PFSK-1 (cell line): Measurements from ENCODE around the gene LNP1.

ENCODE experiments used
- POLR2AphosphoS5 ChIP-seq: IDR thresholded peaks from 2 replicates; pipeline ENCODE4 v1.6.1; 2012; ENCODE audit warnings: low read depth, mild to moderate bottlenecking, control low read depth, low read length, moderate library complexity
- SIN3A ChIP-seq: IDR thresholded peaks from 2 replicates; pipeline ENCODE4 v1.6.1; 2012; ENCODE audit warnings: mild to moderate bottlenecking, low read length, moderate library complexity, borderline replicate concordance; ENCODE audit not compliant: insufficient read depth
- TAF1 ChIP-seq: IDR thresholded peaks from 2 replicates; pipeline ENCODE4 v1.6.1; 2012; ENCODE audit warnings: low read length, control low read depth, borderline replicate concordance; ENCODE audit not compliant: insufficient read depth
- TF ChIP-seq, protein P1 (sequence below), 2 experiments: IDR thresholded peaks; 2 replicates each; pipeline versions ENCODE4 v1.6.1 to v1.8.0; 2011 to 2012; ENCODE audit warnings: low read depth in 2 of 2, low read length in 2 of 2, control low read depth in 1 of 2, inconsistent platforms in 1 of 2, mild to moderate bottlenecking in 1 of 2, moderate library complexity in 1 of 2; ENCODE audit not compliant: insufficient read depth in 1 of 2

DNA sequence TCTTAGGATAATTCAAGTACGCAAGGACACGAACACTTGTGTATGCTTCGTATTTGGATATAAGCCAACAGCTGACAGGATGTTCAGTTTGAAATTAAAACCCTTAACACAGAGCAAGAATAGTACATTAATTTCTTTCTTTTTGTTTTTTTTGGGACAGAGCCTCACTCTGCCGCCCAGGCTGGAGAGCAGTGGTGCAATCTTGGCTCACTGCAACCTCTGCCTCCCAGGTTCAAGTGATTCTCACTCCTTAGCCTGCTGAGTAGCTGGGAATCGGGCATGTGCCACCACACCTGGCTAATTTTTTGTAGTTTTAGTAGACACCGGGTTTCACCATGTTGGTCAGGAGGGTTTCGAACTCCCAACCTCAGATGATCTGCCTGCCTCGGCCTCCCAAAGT is 32.9 kb upstream of the LNP1 start:
- TF ChIP-seq, protein P1, sequence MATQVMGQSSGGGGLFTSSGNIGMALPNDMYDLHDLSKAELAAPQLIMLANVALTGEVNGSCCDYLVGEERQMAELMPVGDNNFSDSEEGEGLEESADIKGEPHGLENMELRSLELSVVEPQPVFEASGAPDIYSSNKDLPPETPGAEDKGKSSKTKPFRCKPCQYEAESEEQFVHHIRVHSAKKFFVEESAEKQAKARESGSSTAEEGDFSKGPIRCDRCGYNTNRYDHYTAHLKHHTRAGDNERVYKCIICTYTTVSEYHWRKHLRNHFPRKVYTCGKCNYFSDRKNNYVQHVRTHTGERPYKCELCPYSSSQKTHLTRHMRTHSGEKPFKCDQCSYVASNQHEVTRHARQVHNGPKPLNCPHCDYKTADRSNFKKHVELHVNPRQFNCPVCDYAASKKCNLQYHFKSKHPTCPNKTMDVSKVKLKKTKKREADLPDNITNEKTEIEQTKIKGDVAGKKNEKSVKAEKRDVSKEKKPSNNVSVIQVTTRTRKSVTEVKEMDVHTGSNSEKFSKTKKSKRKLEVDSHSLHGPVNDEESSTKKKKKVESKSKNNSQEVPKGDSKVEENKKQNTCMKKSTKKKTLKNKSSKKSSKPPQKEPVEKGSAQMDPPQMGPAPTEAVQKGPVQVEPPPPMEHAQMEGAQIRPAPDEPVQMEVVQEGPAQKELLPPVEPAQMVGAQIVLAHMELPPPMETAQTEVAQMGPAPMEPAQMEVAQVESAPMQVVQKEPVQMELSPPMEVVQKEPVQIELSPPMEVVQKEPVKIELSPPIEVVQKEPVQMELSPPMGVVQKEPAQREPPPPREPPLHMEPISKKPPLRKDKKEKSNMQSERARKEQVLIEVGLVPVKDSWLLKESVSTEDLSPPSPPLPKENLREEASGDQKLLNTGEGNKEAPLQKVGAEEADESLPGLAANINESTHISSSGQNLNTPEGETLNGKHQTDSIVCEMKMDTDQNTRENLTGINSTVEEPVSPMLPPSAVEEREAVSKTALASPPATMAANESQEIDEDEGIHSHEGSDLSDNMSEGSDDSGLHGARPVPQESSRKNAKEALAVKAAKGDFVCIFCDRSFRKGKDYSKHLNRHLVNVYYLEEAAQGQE (IDR thresholded peaks at IDR 0.05; ENCODE audit: insufficient read depth in 1 of 2, low read depth in 2 of 2, low read length in 2 of 2), result no peak
- TF ChIP-seq POLR2AphosphoS5, result no peak
- no peak for TF ChIP-seq TAF1
- no peak for TF ChIP-seq SIN3A
